Endothelial cell (in vitro differentiated cells): ENCODE results near the gene ACTL6B. TPM values are rescaled to one million over a fixed set of nuclear protein-coding genes. Genes with fewer than 3 reads are reported as not detected.

Experiments
- DNase-seq: peaks from one replicate; pipeline ENCODE4 v3.0.0; 2021; ENCODE audit warnings: low spot score
- H3K27ac Mint-ChIP-seq: one replicate; pipeline ENCODE4 v1.8.0; 2021; ENCODE audit warnings: mixed read lengths, inconsistent platforms; ENCODE audit not compliant: unreplicated experiment
- H3K27me3 Mint-ChIP-seq: one replicate; pipeline ENCODE4 v1.8.0; 2021; ENCODE audit warnings: mild to moderate bottlenecking, moderate library complexity, mixed read lengths, inconsistent platforms; ENCODE audit not compliant: unreplicated experiment
- H3K36me3 Mint-ChIP-seq: one replicate; pipeline ENCODE4 v1.8.0; 2021; ENCODE audit warnings: mild to moderate bottlenecking, low read depth, mixed read lengths, inconsistent platforms; ENCODE audit not compliant: unreplicated experiment
- H3K4me1 Mint-ChIP-seq: one replicate; pipeline ENCODE4 v1.8.0; 2021; ENCODE audit warnings: mild to moderate bottlenecking, mixed read lengths, inconsistent platforms; ENCODE audit not compliant: unreplicated experiment
- H3K4me3 Mint-ChIP-seq: one replicate; pipeline ENCODE4 v1.8.0; 2021; ENCODE audit warnings: mild to moderate bottlenecking, mixed read lengths, inconsistent platforms; ENCODE audit not compliant: unreplicated experiment
- H3K9me3 Mint-ChIP-seq: one replicate; pipeline ENCODE4 v1.8.0; 2021; ENCODE audit warnings: mixed read lengths, inconsistent platforms; ENCODE audit not compliant: unreplicated experiment
- CTCF ChIP-seq: fragments of 200-600 bp; sonication (generic); IDR thresholded peaks from one replicate; pipeline ENCODE4 v1.5.0; 2021; ENCODE audit warnings: antibody characterized with exemption; ENCODE audit not compliant: unreplicated experiment
- total RNA-seq: library from RNA; stranded (reverse); fragmentation: NEBNext Ultra II Directional; extraction: Animal tissue kit (Norgen Biotek cat#: 25700); gene quantifications from one replicate; pipeline ENCODE4 v1.2.1, GENCODE V29; 2021; ENCODE audit not compliant: unreplicated experiment

ACTL6B gene
- total RNA-seq, 1 donor from 2014 or later = not detected

- DNase-seq = no peak
- Mint-ChIP-seq H3K4me1 (peaks cover 13% of the 10 kb centered on the region), H3K36me3 (peaks cover 7% of the 10 kb centered on the region), H3K27me3 (peaks cover 4% of the 10 kb centered on the region), H3K27ac (no peak overlapping the region), H3K9me3 (no peaks in the 10 kb centered on the region), H3K4me3 (no peak overlapping the region)
- no peak for TF ChIP-seq CTCF
Measured at GRCh38 chr7:100609958-100610357, 46.3 kb downstream of the ACTL6B start.

GRCh38 chr7:100607111-100607510, 49.1 kb downstream of the ACTL6B start:
- H3K4me3 Mint-ChIP-seq = no peak overlapping the region
- H3K36me3 Mint-ChIP-seq = peaks cover 3% of the 10 kb centered on the region
- TF ChIP-seq CTCF = no peak
- peaks cover 8% of the 10 kb centered on the region for H3K4me1 Mint-ChIP-seq
- no peak for DNase-seq
- H3K9me3 Mint-ChIP-seq = no peaks in the 10 kb centered on the region
- H3K27ac Mint-ChIP-seq = no peak overlapping the region
- peaks cover 5% of the 10 kb centered on the region for H3K27me3 Mint-ChIP-seq

GRCh38 chr7:100606313-100606712, 49.9 kb downstream of the ACTL6B start:
- Mint-ChIP-seq H3K36me3 (peaks cover 3% of the 10 kb centered on the region), H3K9me3 (no peaks in the 10 kb centered on the region), H3K27me3 (peaks cover 5% of the 10 kb centered on the region), H3K4me3 (no peak overlapping the region), H3K27ac (no peak overlapping the region), H3K4me1 (peaks cover 4% of the 10 kb centered on the region)
- DNase-seq = no peak
- TF ChIP-seq CTCF = no peak

- Mint-ChIP-seq H3K9me3 (no peaks in the 10 kb centered on the region), H3K4me3 (no peak overlapping the region), H3K36me3 (peaks cover 3% of the 10 kb centered on the region), H3K4me1 (peaks cover 2% of the 10 kb centered on the region), H3K27me3 (peaks cover 5% of the 10 kb centered on the region), H3K27ac (no peak overlapping the region)
- TF ChIP-seq CTCF = no peak
- peak; percentile 45 for DNase-seq
Measured at GRCh38 chr7:100604976-100605911, 51.0 kb downstream of the ACTL6B start.
